PFSK-1 (cell line): ENCODE results near the gene PADI1.

Experiments used
- FOXP2 ChIP-seq: optimal IDR thresholded peaks from 2 replicates; pipeline ENCODE3; 2011; ENCODE audit warnings: borderline replicate concordance, control low read depth, inconsistent platforms; ENCODE audit not compliant: insufficient read depth; ENCODE audit errors: extremely low read length, extremely low read depth
- POLR2AphosphoS5 ChIP-seq: IDR thresholded peaks from 2 replicates; pipeline ENCODE4 v1.6.1; 2012; ENCODE audit warnings: low read depth, mild to moderate bottlenecking, control low read depth, low read length, moderate library complexity
- REST ChIP-seq, 2 experiments: IDR thresholded peaks; 2 replicates each; pipeline versions ENCODE4 v1.6.1 to v1.8.0; 2011 to 2012; ENCODE audit warnings: low read depth in 2 of 2, low read length in 2 of 2, control low read depth in 1 of 2, inconsistent platforms in 1 of 2, mild to moderate bottlenecking in 1 of 2, moderate library complexity in 1 of 2; ENCODE audit not compliant: insufficient read depth in 1 of 2
- SIN3A ChIP-seq: IDR thresholded peaks from 2 replicates; pipeline ENCODE4 v1.6.1; 2012; ENCODE audit warnings: mild to moderate bottlenecking, low read length, moderate library complexity, borderline replicate concordance; ENCODE audit not compliant: insufficient read depth
- TAF1 ChIP-seq: IDR thresholded peaks from 2 replicates; pipeline ENCODE4 v1.6.1; 2012; ENCODE audit warnings: low read length, control low read depth, borderline replicate concordance; ENCODE audit not compliant: insufficient read depth

Gene PADI1

GRCh38 chr1:17233675-17234320 is 28.9 kb downstream of the PADI1 start:
- TF ChIP-seq SIN3A (no peak), REST (IDR thresholded peaks at IDR 0.05; ENCODE audit: insufficient read depth in 1 of 2, low read depth in 2 of 2, low read length in 2 of 2) (no peak), FOXP2 (no peak), TAF1 (no peak), POLR2AphosphoS5 (no peak)

GRCh38 chr1:17234405-17234804 is 29.5 kb downstream of the PADI1 start:
- TF ChIP-seq REST (IDR thresholded peaks at IDR 0.05; ENCODE audit: insufficient read depth in 1 of 2, low read depth in 2 of 2, low read length in 2 of 2) (no peak), TAF1 (no peak), SIN3A (no peak), FOXP2 (no peak)

GRCh38 chr1:17235135-17235885 is 30.4 kb downstream of the PADI1 start:
- no peak for TF ChIP-seq POLR2AphosphoS5
- TF ChIP-seq REST (IDR thresholded peaks at IDR 0.05; ENCODE audit: insufficient read depth in 1 of 2, low read depth in 2 of 2, low read length in 2 of 2): no peak
- TF ChIP-seq TAF1: no peak
- no peak for TF ChIP-seq SIN3A
- no peak for TF ChIP-seq FOXP2

DNA sequence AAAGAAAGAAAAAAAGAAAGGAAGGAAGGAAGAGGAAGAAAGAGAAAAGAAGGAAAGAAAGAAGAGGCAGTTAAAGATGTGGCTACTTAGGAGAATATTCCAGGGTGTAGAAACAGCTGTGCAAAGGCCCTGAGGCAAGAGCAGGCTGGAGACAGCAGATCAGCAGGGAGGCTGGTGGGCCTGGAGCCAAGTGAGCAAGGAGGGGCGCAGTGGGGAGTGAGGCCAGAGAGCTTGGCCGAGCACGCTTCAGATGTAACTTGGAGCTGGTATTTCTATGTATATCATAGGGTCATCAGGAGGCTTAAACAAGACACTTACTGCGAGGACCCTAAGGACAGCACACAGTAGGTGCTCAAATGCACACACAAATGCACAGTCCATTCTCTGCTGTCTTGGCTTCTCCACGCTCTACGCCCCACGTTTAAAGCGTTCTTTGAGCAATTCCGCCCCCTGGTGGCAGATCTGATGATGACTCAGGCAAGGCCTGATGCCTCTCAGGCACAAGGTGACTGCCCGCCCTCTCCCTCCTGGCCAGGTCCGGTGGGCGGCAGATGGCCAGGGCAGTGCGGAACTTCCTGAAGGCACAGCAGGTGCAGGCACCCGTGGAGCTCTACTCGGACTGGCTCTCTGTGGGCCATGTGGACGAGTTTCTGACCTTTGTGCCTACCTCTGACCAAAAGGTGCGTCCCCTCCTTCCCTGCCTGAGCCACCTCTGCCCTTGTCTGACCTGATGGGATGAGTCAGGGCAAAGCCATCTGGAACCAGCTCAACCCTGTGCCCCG is 32.0 kb downstream of the PADI1 start:
- TF ChIP-seq FOXP2 (no peak), POLR2AphosphoS5 (no peak), REST (IDR thresholded peaks at IDR 0.05; ENCODE audit: insufficient read depth in 1 of 2, low read depth in 2 of 2, low read length in 2 of 2) (no peak), TAF1 (no peak), SIN3A (no peak)
